ENCODE data around the gene BMPR1A. TPM values are rescaled to one million over a fixed set of nuclear protein-coding genes. Genes with fewer than 3 reads are reported as not detected.

Gene BMPR1A
- total and polyA plus RNA-seq, 2 experiments from 2014 or later, result 14.2 to 82.5 TPM

DNA sequence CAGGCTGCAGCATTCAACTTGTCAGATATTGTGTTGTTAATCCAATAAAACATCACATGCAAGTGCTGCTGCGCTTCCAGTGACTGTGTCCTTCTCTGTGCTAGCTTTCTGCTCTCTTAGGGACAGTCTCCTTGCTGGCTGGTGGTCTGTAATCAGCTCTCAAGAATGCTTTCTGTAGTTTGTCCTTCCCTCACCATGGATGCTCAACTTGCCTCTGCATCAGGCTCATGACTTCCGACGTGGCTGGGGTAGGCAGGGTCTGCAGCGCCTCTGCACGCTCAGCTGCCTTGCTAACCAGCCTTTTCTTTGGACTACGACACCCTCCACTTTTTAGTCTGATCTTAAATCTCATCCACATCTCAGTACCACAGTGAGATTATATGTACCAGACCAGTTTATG is 142.7 kb downstream of the BMPR1A start:
- Mint-ChIP-seq H3K36me3 (ENCODE audit: low read depth) (peaks cover 57% of the 10 kb centered on the region), H3K9me3 (no peaks in the 10 kb centered on the region), H3K27ac (peak overlapping the region; percentile 38; the same call in 1 of the 2 replicates), H3K27me3 (ENCODE audit: insufficient read depth, low read depth, poor library complexity) (peaks cover 4% of the 10 kb centered on the region), H3K4me3 (no peak overlapping the region), H3K4me1 (peaks cover 17% of the 10 kb centered on the region)
- DNase-seq (ENCODE audit: low spot score) (peak; percentile 58), ATAC-seq (peak; percentile 85)
- peaks cover 10% of the 10 kb centered on the region; the same call in 1 of the 2 replicates for H3K79me2 ChIP-seq (replicated peaks; ENCODE audit: insufficient read depth)
- no peak overlapping the region for H3K4me3 ChIP-seq
- H2AFZ ChIP-seq, result no peak overlapping the region
- H3K27me3 ChIP-seq (ENCODE audit: insufficient read depth), result no peaks in the 10 kb centered on the region
- H3F3A ChIP-seq (replicated peaks; ENCODE audit: low read depth), result peaks cover 7% of the 10 kb centered on the region; the same call in 1 of the 2 replicates
- H3K27ac ChIP-seq (ENCODE audit: low read depth), result peak overlapping the region; percentile 23; the same call in 1 of the 2 replicates
- TF ChIP-seq JUNB (IDR thresholded peaks at IDR 0.05; ENCODE audit: unreplicated experiment), result no peak
- TF ChIP-seq, protein P1, sequence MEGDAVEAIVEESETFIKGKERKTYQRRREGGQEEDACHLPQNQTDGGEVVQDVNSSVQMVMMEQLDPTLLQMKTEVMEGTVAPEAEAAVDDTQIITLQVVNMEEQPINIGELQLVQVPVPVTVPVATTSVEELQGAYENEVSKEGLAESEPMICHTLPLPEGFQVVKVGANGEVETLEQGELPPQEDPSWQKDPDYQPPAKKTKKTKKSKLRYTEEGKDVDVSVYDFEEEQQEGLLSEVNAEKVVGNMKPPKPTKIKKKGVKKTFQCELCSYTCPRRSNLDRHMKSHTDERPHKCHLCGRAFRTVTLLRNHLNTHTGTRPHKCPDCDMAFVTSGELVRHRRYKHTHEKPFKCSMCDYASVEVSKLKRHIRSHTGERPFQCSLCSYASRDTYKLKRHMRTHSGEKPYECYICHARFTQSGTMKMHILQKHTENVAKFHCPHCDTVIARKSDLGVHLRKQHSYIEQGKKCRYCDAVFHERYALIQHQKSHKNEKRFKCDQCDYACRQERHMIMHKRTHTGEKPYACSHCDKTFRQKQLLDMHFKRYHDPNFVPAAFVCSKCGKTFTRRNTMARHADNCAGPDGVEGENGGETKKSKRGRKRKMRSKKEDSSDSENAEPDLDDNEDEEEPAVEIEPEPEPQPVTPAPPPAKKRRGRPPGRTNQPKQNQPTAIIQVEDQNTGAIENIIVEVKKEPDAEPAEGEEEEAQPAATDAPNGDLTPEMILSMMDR (conservative IDR thresholded peaks at IDR 0.05; ENCODE audit: low read depth in 2 of 2), result peak in 1 of 2 experiments; percentile 36; a peak in 2 of 4 replicates
- H3K4me1 ChIP-seq (ENCODE audit: insufficient read depth), result peaks cover 14% of the 10 kb centered on the region
- peaks cover 16% of the 10 kb centered on the region; the same call in 1 of the 2 replicates for H3K36me3 ChIP-seq (ENCODE audit: insufficient read depth)
- H3K9me2 ChIP-seq (ENCODE audit: insufficient read depth), result no peaks in the 10 kb centered on the region
- peaks cover 3% of the 10 kb centered on the region; the same call in 1 of the 2 replicates for H4K20me1 ChIP-seq (replicated peaks; ENCODE audit: insufficient read depth)
- no peak overlapping the region for H3K4me2 ChIP-seq

DNA sequence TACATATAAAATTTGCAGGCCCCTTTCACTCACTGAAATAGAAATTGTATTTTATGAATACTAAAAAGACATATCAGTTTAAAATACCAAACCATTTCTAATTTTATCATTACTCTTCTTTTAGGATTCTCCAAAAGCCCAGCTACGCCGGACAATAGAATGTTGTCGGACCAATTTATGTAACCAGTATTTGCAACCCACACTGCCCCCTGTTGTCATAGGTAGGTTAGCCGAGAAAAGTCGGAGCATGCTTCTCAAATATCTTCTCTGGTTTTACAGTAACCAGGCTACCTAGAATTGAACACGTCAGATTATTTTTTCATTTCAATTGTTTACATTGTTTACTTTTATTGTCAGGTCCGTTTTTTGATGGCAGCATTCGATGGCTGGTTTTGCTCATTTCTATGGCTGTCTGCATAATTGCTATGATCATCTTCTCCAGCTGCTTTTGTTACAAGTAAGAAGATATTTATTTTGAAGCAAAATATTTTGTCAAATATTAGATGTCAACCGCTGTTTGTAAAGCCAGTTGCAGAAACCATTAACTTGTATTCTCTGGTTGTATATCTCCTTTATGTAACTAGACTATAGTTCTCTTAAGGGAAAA is 143.4 kb downstream of the BMPR1A start:
- Mint-ChIP-seq H3K27ac (no peak overlapping the region; the same call in 1 of the 2 replicates), H3K36me3 (ENCODE audit: low read depth) (peaks cover 59% of the 10 kb centered on the region), H3K27me3 (ENCODE audit: insufficient read depth, low read depth, poor library complexity) (peaks cover 4% of the 10 kb centered on the region), H3K4me1 (peaks cover 17% of the 10 kb centered on the region), H3K4me3 (no peak overlapping the region), H3K9me3 (no peaks in the 10 kb centered on the region)
- H3K4me1 ChIP-seq (ENCODE audit: insufficient read depth), result peaks cover 14% of the 10 kb centered on the region
- TF ChIP-seq EZH2 (IDR thresholded peaks at IDR 0.05; ENCODE audit: low read depth, unreplicated experiment), result no peak
- TF ChIP-seq, protein P1 (conservative IDR thresholded peaks at IDR 0.05; ENCODE audit: low read depth in 2 of 2), result peak; percentile 80 to 91
- H3K9me2 ChIP-seq (ENCODE audit: insufficient read depth), result no peaks in the 10 kb centered on the region
- no peak overlapping the region for H2AFZ ChIP-seq
- peaks cover 7% of the 10 kb centered on the region; the same call in 1 of the 2 replicates for H3F3A ChIP-seq (replicated peaks; ENCODE audit: low read depth)
- H3K36me3 ChIP-seq (ENCODE audit: insufficient read depth), result peaks cover 16% of the 10 kb centered on the region; the same call in 1 of the 2 replicates
- DNase-seq (ENCODE audit: low spot score) (peak; percentile 84), ATAC-seq (peak; percentile 76)
- H3K4me3 ChIP-seq, result no peak overlapping the region
- H3K4me2 ChIP-seq, result no peak overlapping the region
- H4K20me1 ChIP-seq (replicated peaks; ENCODE audit: insufficient read depth), result no peaks in the 10 kb centered on the region; the same call in 1 of the 2 replicates
- no peaks in the 10 kb centered on the region for H3K27me3 ChIP-seq (ENCODE audit: insufficient read depth)
- no peak overlapping the region for H3K27ac ChIP-seq (ENCODE audit: low read depth)
- H3K79me2 ChIP-seq (replicated peaks; ENCODE audit: insufficient read depth), result peaks cover 10% of the 10 kb centered on the region; the same call in 1 of the 2 replicates
